Loucy (cell line): ENCODE measurements around the gene RAD51D.

Experiments
- H2AFZ ChIP-seq: fragments of 200-600 bp; sonication (generic); 2 replicates; pipeline ENCODE4 v1.6.0; 2016; ENCODE audit warnings: antibody characterized with exemption, mild to moderate bottlenecking, low read length, moderate library complexity
- H3F3A ChIP-seq: fragments of 200-600 bp; 2 replicates; pipeline ENCODE4 v1.6.0; 2016; ENCODE audit warnings: antibody characterized with exemption, low read depth, mild to moderate bottlenecking
- H3K27me3 ChIP-seq: fragments of 200-600 bp; sonication (generic); 2 replicates; pipeline ENCODE4 v1.6.1; 2014; ENCODE audit warnings: low read length, mild to moderate bottlenecking; ENCODE audit not compliant: insufficient read depth, poor library complexity, severe bottlenecking
- H3K36me3 ChIP-seq: fragments of 200-600 bp; sonication (generic); 2 replicates; pipeline ENCODE4 v1.6.1; 2016; ENCODE audit warnings: low read length; ENCODE audit not compliant: insufficient read depth
- H3K4me1 ChIP-seq: fragments of 200-600 bp; sonication (generic); 2 replicates; pipeline ENCODE4 v1.5.1; 2014; ENCODE audit warnings: low read length, mild to moderate bottlenecking; ENCODE audit not compliant: insufficient read depth, poor library complexity, severe bottlenecking
- H3K4me2 ChIP-seq: fragments of 200-600 bp; sonication (generic); 2 replicates; pipeline ENCODE4 v1.6.0; 2014; ENCODE audit warnings: antibody characterized with exemption, low read length, low read depth, mild to moderate bottlenecking; ENCODE audit not compliant: poor library complexity, severe bottlenecking
- H3K4me3 ChIP-seq: fragments of 200-600 bp; sonication (generic); 2 replicates; pipeline ENCODE4 v1.5.1; 2014; ENCODE audit warnings: low read length, mild to moderate bottlenecking, mixed read lengths; ENCODE audit not compliant: poor library complexity, severe bottlenecking
- H3K79me2 ChIP-seq: fragments of 200-600 bp; sonication (generic); 2 replicates; pipeline ENCODE4 v1.6.1; 2014; ENCODE audit warnings: low read length; ENCODE audit not compliant: insufficient read depth
- H3K9ac ChIP-seq: fragments of 200-600 bp; sonication (generic); 2 replicates; pipeline ENCODE4 v1.6.0; 2014; ENCODE audit warnings: mild to moderate bottlenecking, low read depth, low read length, moderate library complexity; ENCODE audit not compliant: poor library complexity, severe bottlenecking
- H3K9me2 ChIP-seq: fragments of 200-600 bp; sonication (generic); replicated peaks from 2 replicates; pipeline ENCODE4 v1.6.1; 2016; ENCODE audit warnings: low read depth, low read length, mixed read lengths
- H3K9me3 ChIP-seq: fragments of 200-600 bp; sonication (generic); 2 replicates; pipeline ENCODE4 v1.6.1; 2014; ENCODE audit warnings: mild to moderate bottlenecking, antibody characterized with exemption, low read length, low read depth; ENCODE audit not compliant: insufficient read depth
- H4K20me1 ChIP-seq: fragments of 200-600 bp; sonication (generic); 2 replicates; pipeline ENCODE4 v1.6.0; 2014; ENCODE audit warnings: antibody characterized with exemption, low read length, mild to moderate bottlenecking; ENCODE audit not compliant: insufficient read depth, poor library complexity, severe bottlenecking
- CTCF ChIP-seq: fragments of 200-600 bp; sonication (generic); conservative IDR thresholded peaks from 2 replicates; pipeline ENCODE4 v1.5.1; 2014; ENCODE audit warnings: mild to moderate bottlenecking, antibody characterized with exemption, low read length
- EZH2phosphoT487 ChIP-seq: fragments of 200-600 bp; IDR thresholded peaks from 2 replicates; pipeline ENCODE4 v1.6.1; 2018; ENCODE audit warnings: antibody characterized with exemption, mild to moderate bottlenecking, moderate library complexity, borderline replicate concordance

The RAD51D gene

GRCh38 chr17:35130392-35130791 lies 10.7 kb upstream of the RAD51D start:
- Histone ChIP-seq H3K27me3 (no peaks in the 10 kb centered on the region), H3K79me2 (no peaks in the 10 kb centered on the region), H3K9me2 (no peaks in the 10 kb centered on the region), H2AFZ (no peak overlapping the region), H3F3A (no peaks in the 10 kb centered on the region), H4K20me1 (peaks cover 3% of the 10 kb centered on the region), H3K36me3 (peaks cover 45% of the 10 kb centered on the region; the same call in 1 of the 2 replicates), H3K9me3 (no peaks in the 10 kb centered on the region), H3K4me2 (no peak overlapping the region), H3K4me3 (no peak overlapping the region), H3K9ac (no peak overlapping the region), H3K4me1 (no peaks in the 10 kb centered on the region)
- TF ChIP-seq CTCF (no peak), EZH2phosphoT487 (no peak)

- Histone ChIP-seq H3K36me3 (peaks cover 41% of the 10 kb centered on the region; the same call in 1 of the 2 replicates), H3F3A (no peaks in the 10 kb centered on the region)
- TF ChIP-seq CTCF (no peak), EZH2phosphoT487 (no peak)
Measured at GRCh38 chr17:35129973-35130351, 10.3 kb upstream of the RAD51D start.

GRCh38 chr17:35129154-35129972 lies 9.7 kb upstream of the RAD51D start:
- Histone ChIP-seq H3K27me3 (no peaks in the 10 kb centered on the region), H3K4me3 (no peak overlapping the region), H4K20me1 (peaks cover 3% of the 10 kb centered on the region), H3K9ac (no peak overlapping the region), H3F3A (no peaks in the 10 kb centered on the region), H3K4me1 (no peaks in the 10 kb centered on the region), H3K36me3 (peaks cover 36% of the 10 kb centered on the region; the same call in 1 of the 2 replicates), H3K79me2 (no peaks in the 10 kb centered on the region), H3K9me2 (no peaks in the 10 kb centered on the region), H3K9me3 (no peaks in the 10 kb centered on the region), H3K4me2 (no peak overlapping the region), H2AFZ (no peak overlapping the region)
- TF ChIP-seq CTCF (no peak), EZH2phosphoT487 (no peak)

More at GRCh38 chr17:35129973-35130351, 10.3 kb upstream of the RAD51D start:
- Histone ChIP-seq H4K20me1 (peaks cover 3% of the 10 kb centered on the region), H3K27me3 (no peaks in the 10 kb centered on the region), H3K4me1 (no peaks in the 10 kb centered on the region), H3K4me3 (no peak overlapping the region), H3K79me2 (no peaks in the 10 kb centered on the region), H3K9me2 (no peaks in the 10 kb centered on the region), H3K9me3 (no peaks in the 10 kb centered on the region), H2AFZ (no peak overlapping the region), H3K9ac (no peak overlapping the region), H3K4me2 (no peak overlapping the region)
